Prostate gland (tissue), 2 donors: ENCODE measurements around the gene PAK1. TPM values are rescaled to one million over a fixed set of nuclear protein-coding genes. Genes with fewer than 3 reads are reported as not detected.

Experiments used
- DNase-seq: peaks from one replicate; pipeline ENCODE4 v3.0.0-alpha.2; 2019; ENCODE audit warnings: low spot score
- H3K27ac ChIP-seq, 2 donors: fragments of 200-600 bp; sonication (generic); 2 replicates each; pipeline ENCODE4 v1.5.1; 2017 to 2019
- H3K27me3 ChIP-seq: fragments of 200-600 bp; sonication (generic); replicated peaks from 2 replicates; pipeline ENCODE4 v1.5.1; 2019; ENCODE audit not compliant: insufficient read depth
- H3K36me3 ChIP-seq, 2 donors: fragments of 200-600 bp; sonication (generic); 1 replicate in 1 of 2; 2 replicates in 1 of 2; pipeline versions ENCODE4 v1.5.1 to v1.8.1; 2017 to 2019
- H3K4me1 ChIP-seq: fragments of 200-600 bp; sonication (generic); replicated peaks from 2 replicates; pipeline ENCODE4 v1.5.1; 2019
- H3K4me3 ChIP-seq, 2 donors: fragments of 200-600 bp; sonication (generic); 2 replicates each; pipeline ENCODE4 v1.5.1; 2017 to 2019
- H3K9me3 ChIP-seq: fragments of 200-600 bp; sonication (generic); 2 replicates; pipeline ENCODE4 v1.5.1; 2017
- CTCF ChIP-seq, 4 experiments: fragments of 200-600 bp in 2 of 4; fragments of 450-650 bp in 2 of 4; sonication (generic) in 2 of 4; IDR thresholded peaks; 1 replicate in 3 of 4; 2 replicates in 1 of 4; pipeline ENCODE4 v1.5.1; 2016 to 2019; ENCODE audit warnings: antibody characterized with exemption in 4 of 4, mild to moderate bottlenecking in 2 of 4, moderate library complexity in 2 of 4
- POLR2A ChIP-seq: fragments of 450-650 bp; IDR thresholded peaks from one replicate; pipeline ENCODE4 v1.6.1; 2016; ENCODE audit warnings: antibody characterized with exemption, mild to moderate bottlenecking
- POLR2AphosphoS5 ChIP-seq: sonication (generic); formaldehyde crosslinking; IDR thresholded peaks from one replicate; pipeline ENCODE4 v1.6.1; 2017; ENCODE audit warnings: antibody characterized with exemption
- WGBS: methylation state at CpG from one replicate; pipeline ENCODE4 v1.1.5; 2018; 5-methylcytosine and 5-hydroxymethylcytosine counted together
- intact Hi-C: fragments of 100-400 bp; cut with DNase I; formaldehyde crosslinking; loops from one replicate; pipeline ENCODE4 v1.14.2; 2022
- total RNA-seq, 2 donors: library from RNA; depleted of rRNA; stranded (reverse); fragments of >200 nt; gene quantifications; one replicate each; pipeline ENCODE4 v1.1.0, GENCODE V29; 2016

PAK1 gene
- total RNA-seq, 2 donors from 2014 or later, result 39.6 to 61.7 TPM

GRCh38 chr11:77325159-77325558 lies 148.7 kb downstream of the PAK1 start:
- intact Hi-C loops, result no loop called here
- 78% methylated on average over 1 of the region's 1 CpG for WGBS
- Histone ChIP-seq H3K4me3 (no peak overlapping the region), H3K36me3 (no peaks in the 10 kb centered on the region), H3K9me3 (no peaks in the 10 kb centered on the region), H3K4me1 (no peaks in the 10 kb centered on the region), H3K27me3 (no peaks in the 10 kb centered on the region), H3K27ac (no peak overlapping the region)
- TF ChIP-seq POLR2AphosphoS5, result no peak
- no peak for TF ChIP-seq POLR2A
- TF ChIP-seq CTCF (IDR thresholded peaks at IDR 0.05), result no peak
- DNase-seq, result no peak

- Histone ChIP-seq H3K4me1 (no peaks in the 10 kb centered on the region), H3K27ac (no peak overlapping the region), H3K9me3 (no peaks in the 10 kb centered on the region), H3K36me3 (no peaks in the 10 kb centered on the region), H3K4me3 (no peak overlapping the region), H3K27me3 (no peaks in the 10 kb centered on the region)
- TF ChIP-seq POLR2AphosphoS5 (no peak), POLR2A (no peak), CTCF (IDR thresholded peaks at IDR 0.05) (no peak)
- intact Hi-C loops, result no loop called here
- DNase-seq, result no peak
Observed at GRCh38 chr11:77324508-77324907, 149.4 kb downstream of the PAK1 start.

- H3K36me3 ChIP-seq, result no peaks in the 10 kb centered on the region
- intact Hi-C loops, result no loop called here
- H3K27me3 ChIP-seq, result no peaks in the 10 kb centered on the region
- no peak overlapping the region for H3K27ac ChIP-seq
- TF ChIP-seq CTCF (IDR thresholded peaks at IDR 0.05), result no peak
- no peak for TF ChIP-seq POLR2AphosphoS5
- TF ChIP-seq POLR2A, result no peak
- H3K9me3 ChIP-seq, result no peaks in the 10 kb centered on the region
- no peak for DNase-seq
- no peaks in the 10 kb centered on the region for H3K4me1 ChIP-seq
- WGBS, result 74% methylated on average over 2 of the region's 2 CpGs
- no peak overlapping the region for H3K4me3 ChIP-seq
Observed at GRCh38 chr11:77322926-77323590, 150.8 kb downstream of the PAK1 start.

GRCh38 chr11:77322506-77322905 lies 151.4 kb downstream of the PAK1 start:
- H3K36me3 ChIP-seq, result no peaks in the 10 kb centered on the region
- intact Hi-C loops, result no loop called here
- no peak for DNase-seq

More at GRCh38 chr11:77322506-77322905, 151.4 kb downstream of the PAK1 start:
- WGBS, result 75% methylated on average over 2 of the region's 2 CpGs
- Histone ChIP-seq H3K9me3 (no peaks in the 10 kb centered on the region), H3K4me1 (no peaks in the 10 kb centered on the region), H3K4me3 (no peak overlapping the region), H3K27me3 (no peaks in the 10 kb centered on the region), H3K27ac (no peak overlapping the region)
- no peak for TF ChIP-seq CTCF (IDR thresholded peaks at IDR 0.05)
- no peak for TF ChIP-seq POLR2AphosphoS5
- no peak for TF ChIP-seq POLR2A
